ENCODE measurements around the gene SNAPC3.

- TF ChIP-seq CTCF (IDR thresholded peaks at IDR 0.05; ENCODE audit: low read depth, low read length) (no peak), EZH2phosphoT487 (IDR thresholded peaks at IDR 0.05; ENCODE audit: low read depth) (no peak)
Observed at GRCh38 chr9:15461601-15462000, 38.9 kb downstream of the SNAPC3 start.

Data from OCI-LY3 (cell line).